DMS114 treated with DMSO at 0.1 percent for 48 hours (cell line): ENCODE measurements around the gene TMEM236.

Experiments
- DNase-seq: peaks from one replicate; lab custom pipeline; 2025; ENCODE audit not compliant: unreplicated experiment; lab: John Stamatoyannopoulos, UW

TMEM236 gene

GRCh38 chr10:17819836-17820235 lies 67.8 kb downstream of the TMEM236 start:
- no peak for DNase-seq

- no peak for DNase-seq
Measured at GRCh38 chr10:17820943-17821342, 68.9 kb downstream of the TMEM236 start.

- no peak for DNase-seq
Measured at GRCh38 chr10:17821893-17822292, 69.9 kb downstream of the TMEM236 start.

- no peak for DNase-seq
Measured at GRCh38 chr10:17831341-17831740, 79.3 kb downstream of the TMEM236 start.

DNA sequence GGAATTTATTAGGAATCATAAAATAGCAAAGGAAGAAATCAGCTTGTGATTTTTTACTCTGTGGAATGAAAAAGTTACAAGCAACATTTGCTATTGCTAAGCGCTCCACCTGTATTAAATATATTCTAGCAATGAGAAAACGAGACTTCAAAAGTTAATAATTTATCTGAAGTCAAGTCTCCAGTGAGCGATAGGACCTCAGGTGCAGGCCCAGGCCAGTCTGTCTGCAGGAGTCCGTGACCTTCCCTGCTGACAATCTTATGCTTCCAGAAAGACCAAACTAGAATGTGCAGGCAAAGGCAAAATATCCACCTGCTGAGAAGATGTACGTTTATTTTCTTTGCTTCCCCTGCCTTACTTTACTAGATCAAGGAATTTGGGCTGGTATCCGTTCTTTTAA lies 79.9 kb downstream of the TMEM236 start:
- no peak for DNase-seq

- no peak for DNase-seq
Measured at GRCh38 chr10:17833656-17834055, 81.7 kb downstream of the TMEM236 start.

GRCh38 chr10:17835688-17836087 lies 83.7 kb downstream of the TMEM236 start:
- DNase-seq = no peak

GRCh38 chr10:17836942-17837341 lies 84.9 kb downstream of the TMEM236 start:
- peak; percentile 20 for DNase-seq

DNA sequence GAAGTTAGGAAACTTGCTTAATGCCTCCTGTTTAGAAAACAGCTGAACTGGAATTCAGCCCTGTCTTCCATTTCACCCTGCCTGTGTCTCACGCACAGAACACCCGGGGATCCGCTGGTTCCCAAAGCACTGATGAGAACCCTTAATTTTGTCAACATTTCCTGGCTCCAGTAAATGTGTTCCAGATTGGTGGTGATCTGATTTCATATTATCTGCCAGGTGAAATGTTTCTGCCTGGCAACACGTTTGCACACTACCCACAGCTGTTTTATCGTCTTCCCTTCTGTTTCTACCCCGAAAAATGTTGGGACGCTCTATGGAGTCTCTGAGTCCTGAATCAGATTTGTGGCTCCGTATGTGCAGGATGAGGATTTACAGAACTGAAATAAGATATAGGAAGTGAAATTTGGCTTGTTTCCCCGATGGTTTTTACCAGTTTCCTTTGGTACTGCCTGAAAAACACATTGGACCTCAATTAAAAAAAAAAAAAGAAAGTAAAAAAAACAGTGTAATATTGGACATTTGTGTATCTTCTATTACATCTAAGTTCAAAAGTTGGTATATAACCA lies 86.2 kb downstream of the TMEM236 start:
- no peak for DNase-seq

GRCh38 chr10:17841050-17841449 lies 89.0 kb downstream of the TMEM236 start:
- no peak for DNase-seq

DNA sequence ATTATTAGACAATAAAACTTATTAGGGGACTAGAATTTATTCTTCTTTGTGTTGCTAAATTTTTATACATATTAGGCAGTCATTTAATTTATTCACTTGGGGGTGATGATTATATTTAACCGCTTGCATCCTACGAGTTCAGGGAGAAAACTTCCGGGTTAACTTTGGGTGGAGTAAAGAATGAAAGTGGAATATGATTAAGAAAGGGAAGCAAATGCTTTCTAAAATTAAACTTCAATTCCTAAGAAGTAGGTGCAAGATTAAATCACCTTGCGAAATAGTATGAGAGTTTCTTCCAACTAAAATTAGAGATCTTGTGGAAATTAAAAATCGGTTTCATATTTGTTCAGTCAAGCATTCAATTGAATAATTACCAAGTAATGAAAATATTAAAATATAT lies 90.6 kb downstream of the TMEM236 start:
- DNase-seq = no peak

GRCh38 chr10:17847585-17848296 lies 95.7 kb downstream of the TMEM236 start:
- DNase-seq = peak; percentile 37

DNA sequence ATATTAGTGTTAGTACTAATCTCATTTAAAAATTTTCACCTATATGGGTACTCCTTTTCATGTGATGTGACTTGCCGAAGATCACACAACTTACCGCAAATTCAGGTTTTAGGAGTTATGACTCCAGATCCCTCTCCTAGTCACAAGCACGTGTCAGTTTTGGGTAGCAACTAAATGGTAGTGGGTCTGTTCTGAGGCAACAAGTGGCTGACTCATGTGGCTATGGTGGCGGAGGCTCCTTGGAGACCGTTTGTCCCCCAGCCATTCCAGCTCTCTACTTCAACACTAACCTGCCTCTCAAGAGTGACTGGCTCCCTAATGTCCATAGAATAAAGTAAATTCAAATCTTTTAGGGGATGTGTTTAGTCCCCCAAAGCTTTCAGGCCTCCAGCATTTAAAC lies 96.6 kb downstream of the TMEM236 start:
- DNase-seq = no peak
